SK-N-MC (cell line): ENCODE results near the gene PHACTR4.
"Not testable (repeated sequence)": the region's sequence is repeated elsewhere in the genome, so short reads cannot be mapped to it uniquely, and the experiment has no call there.

Experiments used
- DNase-seq: peaks from one replicate; pipeline ENCODE4 v3.0.0-alpha.2; 2011; ENCODE audit warnings: low read depth, low spot score
- H3K27ac ChIP-seq: fragments of 200-600 bp; sonication (generic); 2 replicates; pipeline ENCODE4 v1.5.1; 2016; ENCODE audit warnings: mixed run types
- H3K36me3 ChIP-seq: fragments of 200-600 bp; sonication (generic); 2 replicates; pipeline ENCODE4 v1.6.1; 2017; ENCODE audit warnings: antibody characterized with exemption, low read length, mixed read lengths; ENCODE audit not compliant: insufficient read depth
- H3K4me3 ChIP-seq: fragments of 200-600 bp; sonication (generic); 2 replicates; pipeline ENCODE4 v1.5.1; 2016
- H3K9ac ChIP-seq: fragments of 200-600 bp; sonication (generic); 2 replicates; pipeline ENCODE4 v1.8.0; 2017; ENCODE audit warnings: mixed run types, mixed read lengths; ENCODE audit not compliant: insufficient read length
- H3K9me3 ChIP-seq: fragments of 200-600 bp; sonication (generic); 2 replicates; pipeline ENCODE4 v1.6.1; 2017; ENCODE audit warnings: low read depth, mild to moderate bottlenecking, antibody characterized with exemption, low read length, moderate library complexity, mixed read lengths
- EZH2 ChIP-seq: fragments of 200-600 bp; sonication (generic); IDR thresholded peaks from one replicate; pipeline ENCODE4 v1.6.1; 2017; ENCODE audit warnings: antibody characterized with exemption
- FOXP2 ChIP-seq: optimal IDR thresholded peaks from 2 replicates; pipeline ENCODE3; 2011; ENCODE audit warnings: mild to moderate bottlenecking, moderate library complexity; ENCODE audit not compliant: insufficient read depth; ENCODE audit errors: extremely low read length, control extremely low read depth
- POLR2AphosphoS5 ChIP-seq: IDR thresholded peaks from 2 replicates; pipeline ENCODE4 v1.6.1; 2012; ENCODE audit warnings: mild to moderate bottlenecking, low read depth, low read length, borderline replicate concordance

Gene PHACTR4

GRCh38 chr1:28526886-28527285 is 157.3 kb downstream of the PHACTR4 start:
- Histone ChIP-seq H3K9ac (no peak overlapping the region), H3K9me3 (no peaks in the 10 kb centered on the region), H3K4me3 (no peak overlapping the region), H3K27ac (no peak overlapping the region), H3K36me3 (peaks cover 27% of the 10 kb centered on the region)
- no peak for DNase-seq
- no peak for TF ChIP-seq FOXP2
- TF ChIP-seq POLR2AphosphoS5 = no peak
- no peak for TF ChIP-seq EZH2

DNA sequence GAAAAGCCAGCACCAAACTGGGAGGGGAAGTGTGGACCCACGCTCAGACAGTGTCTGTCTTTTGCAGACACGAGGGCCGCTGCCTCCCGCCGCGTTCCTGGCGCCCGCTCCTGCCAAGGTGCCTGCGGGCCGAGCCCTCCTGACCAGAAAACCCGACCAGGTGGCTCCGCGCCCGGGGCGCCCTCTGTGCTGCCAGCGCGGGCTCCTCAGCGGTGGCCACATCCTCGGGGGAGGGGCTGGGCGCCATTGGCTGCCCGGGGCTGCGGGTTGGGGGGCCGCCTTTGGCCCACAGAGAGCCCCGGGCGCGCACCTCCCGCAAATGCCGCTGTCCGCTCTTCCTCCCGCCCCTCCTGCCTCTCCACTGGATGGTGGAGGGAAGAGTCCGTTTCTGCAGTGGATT is 160.9 kb downstream of the PHACTR4 start:
- TF ChIP-seq EZH2 = no peak
- no peak for TF ChIP-seq FOXP2
- no peak for TF ChIP-seq POLR2AphosphoS5
- H3K4me3 ChIP-seq = no peak overlapping the region

DNA sequence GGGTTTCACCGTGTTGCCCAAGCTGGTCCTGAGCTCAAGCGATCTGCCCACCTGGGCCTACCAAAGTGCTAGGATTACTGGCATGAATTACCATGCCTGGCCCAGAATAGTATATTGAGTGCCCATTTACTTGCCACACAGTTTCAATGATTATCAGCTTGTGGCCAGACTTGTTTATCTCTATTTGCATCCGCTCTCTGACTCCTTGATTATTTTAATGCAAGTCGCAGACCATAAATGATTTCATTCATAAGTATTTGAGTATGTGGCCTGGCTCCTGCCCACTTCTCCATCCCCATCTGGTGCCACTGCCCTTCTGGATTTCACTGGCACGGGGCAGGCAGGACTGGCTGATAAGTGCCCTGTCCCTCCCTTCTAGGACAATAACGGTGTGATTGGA is 165.1 kb downstream of the PHACTR4 start:
- no peak for TF ChIP-seq POLR2AphosphoS5
- Histone ChIP-seq H3K9ac (no peak overlapping the region), H3K9me3 (no peaks in the 10 kb centered on the region), H3K36me3 (peaks cover 74% of the 10 kb centered on the region), H3K27ac (no peak overlapping the region), H3K4me3 (no peak overlapping the region)
- DNase-seq = no peak

More for the DNA sequence above, 160.9 kb downstream of the PHACTR4 start:
- Histone ChIP-seq H3K36me3 (peaks cover 43% of the 10 kb centered on the region), H3K9ac (no peak overlapping the region), H3K9me3 (no peaks in the 10 kb centered on the region), H3K27ac (no peak overlapping the region)
- DNase-seq = no peak

- no peak for DNase-seq
- H3K27ac ChIP-seq = no peak overlapping the region
- peaks cover 69% of the 10 kb centered on the region for H3K36me3 ChIP-seq
These were observed 165.6 kb downstream of the PHACTR4 start for GRCh38 chr1:28535180-28535579.

DNA sequence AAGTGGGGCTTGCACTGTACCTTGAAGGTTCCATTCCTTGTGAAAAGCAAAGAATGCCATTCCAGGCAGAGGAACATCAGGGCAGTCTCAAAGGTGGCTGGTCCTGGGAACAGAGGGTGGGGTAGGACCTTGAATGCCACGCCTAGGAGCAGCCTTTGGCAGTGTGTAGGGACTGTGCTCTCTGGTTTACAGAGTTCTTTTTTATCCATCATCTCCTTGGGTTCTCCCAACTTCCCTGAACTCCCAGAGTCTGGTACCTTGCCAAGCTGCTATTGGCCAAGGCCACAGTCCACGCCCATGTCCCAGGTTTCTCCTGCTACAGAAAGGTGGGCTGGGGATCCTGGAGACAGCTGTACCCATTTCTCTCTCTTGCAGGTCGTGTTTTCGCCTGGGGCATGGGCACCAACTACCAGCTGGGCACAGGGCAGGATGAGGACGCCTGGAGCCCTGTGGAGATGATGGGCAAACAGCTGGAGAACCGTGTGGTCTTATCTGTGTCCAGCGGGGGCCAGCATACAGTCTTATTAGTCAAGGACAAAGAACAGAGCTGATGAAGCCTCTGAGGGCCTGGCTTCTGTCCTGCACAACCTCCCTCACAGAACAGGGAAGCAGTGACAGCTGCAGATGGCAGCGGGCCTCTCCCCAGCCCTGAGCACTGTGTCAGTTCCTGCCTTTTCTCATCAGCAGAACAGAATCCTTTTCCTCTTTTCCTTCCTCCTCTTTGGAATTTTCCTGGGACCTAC is 168.1 kb downstream of the PHACTR4 start:
- no peak overlapping the region for H3K4me3 ChIP-seq
- H3K27ac ChIP-seq = no peak overlapping the region
- H3K9ac ChIP-seq = no peak overlapping the region
- TF ChIP-seq FOXP2 = no peak
- TF ChIP-seq EZH2 = no peak
- TF ChIP-seq POLR2AphosphoS5 = no peak
- no peaks in the 10 kb centered on the region for H3K9me3 ChIP-seq
- DNase-seq = no peak
- peaks cover 45% of the 10 kb centered on the region for H3K36me3 ChIP-seq

More at GRCh38 chr1:28535180-28535579, 165.6 kb downstream of the PHACTR4 start:
- Histone ChIP-seq H3K9me3 (no peaks in the 10 kb centered on the region), H3K9ac (no peak overlapping the region), H3K4me3 (no peak overlapping the region)
- TF ChIP-seq FOXP2 (no peak), POLR2AphosphoS5 (no peak), EZH2 (no peak)

- no peak for TF ChIP-seq FOXP2
- no peak for DNase-seq
- Histone ChIP-seq H3K4me3 (no peak overlapping the region), H3K9me3 (no peaks in the 10 kb centered on the region), H3K27ac (no peak overlapping the region), H3K9ac (no peak overlapping the region), H3K36me3 (peaks cover 43% of the 10 kb centered on the region)
These were observed 168.7 kb downstream of the PHACTR4 start for GRCh38 chr1:28538286-28538685.

DNA sequence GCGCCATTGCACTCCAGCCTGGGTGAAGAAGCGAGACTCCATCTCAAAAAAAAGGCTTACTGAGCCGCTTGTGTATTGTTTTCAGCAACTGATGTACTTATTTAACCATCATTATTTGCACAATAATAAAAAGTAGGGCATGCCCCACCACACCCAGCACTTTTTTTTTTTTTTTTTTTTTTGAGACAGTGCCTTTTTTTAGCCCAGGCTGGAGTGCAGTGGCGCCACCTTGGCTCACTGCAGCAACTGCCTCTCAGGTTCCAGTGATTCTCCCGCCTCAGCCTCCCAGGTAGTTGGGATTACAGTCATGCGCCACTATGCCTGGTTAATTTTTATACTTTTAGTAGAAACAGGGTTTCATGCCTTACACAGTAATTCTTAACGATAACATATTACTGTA is 171.1 kb downstream of the PHACTR4 start:
- TF ChIP-seq EZH2 (no peak), FOXP2 (no peak), POLR2AphosphoS5 (no peak)
- Histone ChIP-seq H3K9me3 (no peaks in the 10 kb centered on the region), H3K4me3 (no peak overlapping the region), H3K9ac (no peak overlapping the region), H3K36me3 (peaks cover 30% of the 10 kb centered on the region), H3K27ac (no peak overlapping the region)
- no peak for DNase-seq

DNA sequence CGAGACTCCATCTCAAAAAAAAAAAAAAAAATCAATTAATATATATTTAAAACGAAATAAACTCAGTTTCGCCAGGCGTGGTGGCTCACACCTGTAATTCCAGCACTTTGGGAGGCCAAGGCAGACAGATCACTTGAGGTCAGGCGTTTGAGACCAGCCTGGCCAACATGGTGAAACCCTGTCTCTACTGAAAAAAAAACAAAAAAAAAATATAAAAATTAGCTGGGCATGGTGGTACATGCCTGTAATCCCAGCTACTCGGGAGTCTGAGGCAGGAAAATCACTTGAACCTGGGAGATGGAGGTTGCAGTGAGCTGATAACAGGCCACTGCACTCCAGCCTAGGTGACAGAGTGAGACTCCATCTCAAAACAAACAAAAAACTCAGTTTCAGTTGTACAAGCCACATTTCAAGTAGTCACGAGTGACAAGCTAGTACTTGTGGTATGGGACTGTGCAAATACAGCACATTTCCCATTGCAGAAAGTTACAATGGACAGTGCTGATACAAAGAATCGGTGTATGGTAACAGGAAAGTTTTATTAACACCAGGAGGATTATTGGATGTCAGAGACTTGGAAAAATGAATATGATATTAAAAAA is 172.0 kb downstream of the PHACTR4 start:
- H3K4me3 ChIP-seq, H3K9ac ChIP-seq, H3K9me3 ChIP-seq, DNase-seq, H3K27ac ChIP-seq: not testable (repeated sequence)
- H3K36me3 ChIP-seq = peaks cover 21% of the 10 kb centered on the region
- TF ChIP-seq POLR2AphosphoS5 = peak; percentile 44; the same call in 1 of the 2 replicates

- no peaks in the 10 kb centered on the region for H3K36me3 ChIP-seq
- no peak overlapping the region for H3K27ac ChIP-seq
- no peaks in the 10 kb centered on the region for H3K9me3 ChIP-seq
- TF ChIP-seq FOXP2 (no peak), POLR2AphosphoS5 (no peak), EZH2 (no peak)
- H3K4me3 ChIP-seq = no peak overlapping the region
- DNase-seq = no peak
- no peak overlapping the region for H3K9ac ChIP-seq
These were observed 175.7 kb downstream of the PHACTR4 start for GRCh38 chr1:28545246-28545628.
